HEK293 (cell line): Measurements from ENCODE around the gene SHROOM3.

ENCODE experiments used
- HOXA7 ChIP-seq: sonication (generic); formaldehyde crosslinking; IDR thresholded peaks from 2 replicates; pipeline ENCODE4 v1.8.1; 2022; ENCODE audit warnings: missing genetic modification reagents, borderline replicate concordance
- TCF7L2 ChIP-seq: IDR thresholded peaks from 2 replicates; pipeline ENCODE4 v1.6.1; 2011; ENCODE audit warnings: low read depth, mild to moderate bottlenecking, inconsistent platforms, low read length, moderate library complexity, borderline replicate concordance
- ZNF114 ChIP-seq: fragments of 450-650 bp; formaldehyde crosslinking; IDR thresholded peaks from 2 replicates; pipeline ENCODE4 v1.5.0; 2017; ENCODE audit warnings: missing biosample characterization, missing genetic modification characterization
- ZNF16 ChIP-seq: fragments of 450-650 bp; formaldehyde crosslinking; IDR thresholded peaks from 2 replicates; pipeline ENCODE4 v1.5.1; 2016; ENCODE audit warnings: low read depth, missing biosample characterization, missing genetic modification characterization
- ZNF266 ChIP-seq: fragments of 450-650 bp; formaldehyde crosslinking; IDR thresholded peaks from 2 replicates; pipeline ENCODE4 v1.5.1; 2016; ENCODE audit warnings: missing biosample characterization, missing genetic modification characterization, low read depth
- ZNF416 ChIP-seq: fragments of 450-650 bp; formaldehyde crosslinking; IDR thresholded peaks from 2 replicates; pipeline ENCODE4 v1.5.1; 2016; ENCODE audit warnings: missing biosample characterization, missing genetic modification characterization

DNA sequence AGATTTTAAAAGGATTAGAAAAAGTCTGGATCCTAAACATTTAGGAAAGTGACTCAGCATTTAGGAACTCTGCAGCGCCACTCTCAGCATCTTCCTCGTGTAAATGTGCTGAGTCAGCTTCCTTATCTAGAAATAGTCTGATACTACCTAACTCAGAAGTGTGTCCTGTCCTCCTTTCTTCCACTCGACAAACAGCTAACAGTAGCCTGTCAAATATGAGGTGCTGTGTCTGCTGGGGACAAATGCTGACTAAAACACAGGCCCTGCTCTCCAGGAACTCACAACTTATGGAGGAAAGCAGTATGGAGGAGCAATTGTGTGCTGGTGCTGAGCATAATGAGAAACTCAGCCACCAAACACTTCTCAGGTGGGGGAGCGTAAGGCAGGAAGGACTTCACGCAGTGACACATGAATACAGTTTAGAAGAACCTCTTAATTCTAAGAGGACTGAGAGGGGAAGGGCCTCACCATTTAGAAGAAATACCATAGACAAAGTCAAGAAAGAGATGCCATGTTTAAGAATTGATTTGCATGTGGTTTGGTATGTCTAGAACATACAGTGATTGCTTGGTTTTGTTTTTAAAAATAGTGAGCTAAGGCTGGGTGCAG is 337.6 kb downstream of the SHROOM3 start:
- TF ChIP-seq TCF7L2 (no peak), HOXA7 (CRISPR knock-in tag) (no peak), ZNF416 (tag by site-specific recombination) (no peak), ZNF266 (tag by site-specific recombination) (no peak), ZNF114 (tag by site-specific recombination) (no peak), ZNF16 (tag by site-specific recombination) (no peak)
